DOHH2 (cell line): ENCODE results near the gene PKN1.
A peak's percentile ranks its signal among the peaks of the same experiment; 100 is the strongest.

ENCODE experiments used
- H3F3A ChIP-seq: fragments of 200-600 bp; sonication (generic), shearing (Covaris generic); 2 replicates; pipeline ENCODE4 v1.6.0; 2016; ENCODE audit warnings: antibody characterized with exemption, mild to moderate bottlenecking; ENCODE audit not compliant: control insufficient read depth, insufficient read depth
- H3K27ac ChIP-seq: fragments of 200-600 bp; sonication (generic); 2 replicates; pipeline ENCODE4 v1.5.1; 2014; ENCODE audit warnings: low read depth, mild to moderate bottlenecking, low read length, moderate library complexity
- H3K27me3 ChIP-seq: fragments of 200-600 bp; sonication (generic); 2 replicates; pipeline ENCODE4 v1.6.1; 2014; ENCODE audit warnings: mild to moderate bottlenecking, low read length, mixed read lengths; ENCODE audit not compliant: control insufficient read depth
- H3K36me3 ChIP-seq: fragments of 200-600 bp; sonication (generic); 2 replicates; pipeline ENCODE4 v1.6.1; 2014; ENCODE audit warnings: mild to moderate bottlenecking, low read length, moderate library complexity, mixed read lengths; ENCODE audit not compliant: control insufficient read depth
- H3K4me1 ChIP-seq: fragments of 200-600 bp; sonication (generic); 2 replicates; pipeline ENCODE4 v1.6.1; 2014; ENCODE audit warnings: mild to moderate bottlenecking, low read length, mixed read lengths; ENCODE audit not compliant: control insufficient read depth
- H3K4me2 ChIP-seq: fragments of 200-600 bp; sonication (generic); 2 replicates; pipeline ENCODE4 v1.6.0; 2014; ENCODE audit warnings: mild to moderate bottlenecking, low read length, moderate library complexity
- H3K4me3 ChIP-seq: fragments of 200-600 bp; sonication (generic); 2 replicates; pipeline ENCODE4 v1.5.1; 2014; ENCODE audit warnings: mild to moderate bottlenecking, low read length, mixed read lengths
- H3K79me2 ChIP-seq: fragments of 200-600 bp; sonication (generic); 2 replicates; pipeline ENCODE4 v1.6.1; 2014; ENCODE audit warnings: mild to moderate bottlenecking, low read length, mixed read lengths; ENCODE audit not compliant: control insufficient read depth
- H3K9me2 ChIP-seq: fragments of 200-600 bp; sonication (generic); replicated peaks from 2 replicates; pipeline ENCODE4 v1.6.1; 2014; ENCODE audit warnings: mild to moderate bottlenecking, low read length, mixed read lengths; ENCODE audit not compliant: control insufficient read depth
- H3K9me3 ChIP-seq: fragments of 200-600 bp; sonication (generic); 2 replicates; pipeline ENCODE4 v1.6.1; 2014; ENCODE audit warnings: antibody characterized with exemption, low read length, mixed read lengths; ENCODE audit not compliant: control insufficient read depth, insufficient read depth
- H4K20me1 ChIP-seq: fragments of 200-600 bp; sonication (generic); 2 replicates; pipeline ENCODE4 v1.6.0; 2014; ENCODE audit warnings: low read depth, mild to moderate bottlenecking, antibody characterized with exemption, low read length, moderate library complexity; ENCODE audit not compliant: control insufficient read depth, insufficient read depth
- EZH2phosphoT487 ChIP-seq: fragments of 200-600 bp; sonication (generic); IDR thresholded peaks from 2 replicates; pipeline ENCODE4 v1.6.1; 2017; ENCODE audit warnings: borderline replicate concordance, mild to moderate bottlenecking, antibody characterized with exemption, low read length, moderate library complexity, mixed read lengths
- TF ChIP-seq, protein P1 (sequence below): fragments of 200-600 bp; sonication (generic); IDR thresholded peaks from one replicate; pipeline ENCODE4 v1.5.1; 2014; ENCODE audit warnings: antibody characterized with exemption, mild to moderate bottlenecking, low read depth, low read length; ENCODE audit not compliant: poor library complexity, severe bottlenecking

Gene PKN1

GRCh38 chr19:14428882-14429416, 4.2 kb upstream of the PKN1 start:
- Histone ChIP-seq H3K4me2 (no peak overlapping the region), H3K36me3 (no peaks in the 10 kb centered on the region; the same call in 1 of the 2 replicates), H3K27ac (no peak overlapping the region), H3K4me3 (no peak overlapping the region), H3K27me3 (no peaks in the 10 kb centered on the region), H3K9me3 (no peaks in the 10 kb centered on the region), H3K79me2 (peaks cover 17% of the 10 kb centered on the region), H3F3A (peaks cover 3% of the 10 kb centered on the region), H4K20me1 (no peaks in the 10 kb centered on the region), H3K9me2 (no peaks in the 10 kb centered on the region), H3K4me1 (peaks cover 51% of the 10 kb centered on the region)
- TF ChIP-seq, protein P1, sequence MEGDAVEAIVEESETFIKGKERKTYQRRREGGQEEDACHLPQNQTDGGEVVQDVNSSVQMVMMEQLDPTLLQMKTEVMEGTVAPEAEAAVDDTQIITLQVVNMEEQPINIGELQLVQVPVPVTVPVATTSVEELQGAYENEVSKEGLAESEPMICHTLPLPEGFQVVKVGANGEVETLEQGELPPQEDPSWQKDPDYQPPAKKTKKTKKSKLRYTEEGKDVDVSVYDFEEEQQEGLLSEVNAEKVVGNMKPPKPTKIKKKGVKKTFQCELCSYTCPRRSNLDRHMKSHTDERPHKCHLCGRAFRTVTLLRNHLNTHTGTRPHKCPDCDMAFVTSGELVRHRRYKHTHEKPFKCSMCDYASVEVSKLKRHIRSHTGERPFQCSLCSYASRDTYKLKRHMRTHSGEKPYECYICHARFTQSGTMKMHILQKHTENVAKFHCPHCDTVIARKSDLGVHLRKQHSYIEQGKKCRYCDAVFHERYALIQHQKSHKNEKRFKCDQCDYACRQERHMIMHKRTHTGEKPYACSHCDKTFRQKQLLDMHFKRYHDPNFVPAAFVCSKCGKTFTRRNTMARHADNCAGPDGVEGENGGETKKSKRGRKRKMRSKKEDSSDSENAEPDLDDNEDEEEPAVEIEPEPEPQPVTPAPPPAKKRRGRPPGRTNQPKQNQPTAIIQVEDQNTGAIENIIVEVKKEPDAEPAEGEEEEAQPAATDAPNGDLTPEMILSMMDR: no peak
- no peak for TF ChIP-seq EZH2phosphoT487

GRCh38 chr19:14430712-14431111, 2.4 kb upstream of the PKN1 start:
- H3K4me3 ChIP-seq: peak overlapping the region; percentile 4; the same call in 1 of the 2 replicates
- no peaks in the 10 kb centered on the region for H3K27me3 ChIP-seq
- peaks cover 51% of the 10 kb centered on the region for H3K4me1 ChIP-seq
- no peak overlapping the region for H3K27ac ChIP-seq
- H3K79me2 ChIP-seq: peaks cover 35% of the 10 kb centered on the region
- H3F3A ChIP-seq: peaks cover 7% of the 10 kb centered on the region; the same call in 1 of the 2 replicates
- H3K4me2 ChIP-seq: peak overlapping the region; percentile 69
- no peaks in the 10 kb centered on the region for H3K9me3 ChIP-seq
- H3K9me2 ChIP-seq: no peaks in the 10 kb centered on the region
- peaks cover 12% of the 10 kb centered on the region for H3K36me3 ChIP-seq
- TF ChIP-seq EZH2phosphoT487: no peak
- TF ChIP-seq, protein P1: no peak
- peaks cover 8% of the 10 kb centered on the region for H4K20me1 ChIP-seq

DNA sequence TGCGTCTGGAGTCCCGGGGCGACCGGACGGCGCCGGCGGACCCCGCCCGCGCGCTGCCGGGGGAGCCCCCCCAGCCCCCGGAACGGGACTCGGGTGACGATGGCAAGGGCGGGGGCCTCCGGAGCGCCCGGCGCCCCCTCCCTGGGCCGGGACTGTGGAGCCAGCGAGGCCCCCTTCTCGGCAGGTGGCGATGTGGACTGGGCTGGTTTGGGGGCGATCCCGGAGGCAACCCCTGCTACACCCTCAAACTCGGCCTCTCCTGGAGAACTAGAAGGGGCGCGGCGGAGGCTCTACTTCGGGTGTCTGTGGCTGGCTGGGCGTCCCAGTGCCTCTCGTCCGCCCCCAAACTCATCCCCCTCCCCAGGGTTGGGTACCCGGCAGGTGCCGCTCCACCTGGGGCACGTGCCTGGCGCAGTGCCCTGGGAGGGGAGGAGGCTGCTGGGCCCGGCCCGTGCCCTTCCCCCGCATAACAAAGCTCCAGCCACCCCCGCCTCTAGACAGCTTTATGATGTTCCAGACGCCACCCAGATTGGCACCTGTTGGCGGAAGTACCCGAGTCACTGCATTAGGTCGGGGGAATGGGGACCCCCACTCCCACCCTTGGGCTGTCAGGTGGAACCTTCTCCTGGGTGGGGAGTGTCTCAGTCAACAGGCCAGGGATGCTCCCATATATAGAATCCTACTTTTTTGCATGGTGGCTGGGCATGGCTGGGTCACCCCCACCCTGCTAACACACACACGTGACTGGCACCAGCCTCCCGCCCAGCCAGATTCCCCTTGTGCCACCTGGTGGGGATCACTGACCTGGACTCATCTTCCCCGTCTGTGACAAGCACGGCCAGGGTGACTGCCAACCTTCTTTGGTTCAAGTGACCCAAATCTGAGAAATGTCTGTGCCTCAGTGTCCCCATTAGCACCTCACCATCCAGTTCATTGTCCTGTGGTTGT, 722 bp downstream of the PKN1 start:
- Histone ChIP-seq H3K4me1 (peaks cover 68% of the 10 kb centered on the region), H3F3A (peaks cover 9% of the 10 kb centered on the region; the same call in 1 of the 2 replicates), H3K79me2 (peaks cover 66% of the 10 kb centered on the region), H3K36me3 (peaks cover 21% of the 10 kb centered on the region), H3K27ac (peak overlapping the region; percentile 42), H3K9me3 (no peaks in the 10 kb centered on the region), H3K9me2 (no peaks in the 10 kb centered on the region), H3K4me2 (peak overlapping the region; percentile 84), H3K27me3 (no peaks in the 10 kb centered on the region), H3K4me3 (peak overlapping the region; percentile 76), H4K20me1 (peaks cover 8% of the 10 kb centered on the region)
- TF ChIP-seq, protein P1: peak; percentile 28
- no peak for TF ChIP-seq EZH2phosphoT487
